GM23248 (cell line): Measurements from ENCODE around the gene MGAT5. TPM values are rescaled to one million over a fixed set of nuclear protein-coding genes. Genes with fewer than 3 reads are reported as not detected.

Experiments
- DNase-seq: peaks from one replicate; pipeline ENCODE4 v3.0.0-alpha.2; 2015
- H2AFZ ChIP-seq: fragments of 200-600 bp; sonication (generic); 2 replicates; pipeline ENCODE4 v1.6.1; 2016; ENCODE audit warnings: antibody characterized with exemption
- H3F3A ChIP-seq: fragments of 200-600 bp; sonication (generic); 2 replicates; pipeline ENCODE4 v1.6.1; 2016; ENCODE audit warnings: mild to moderate bottlenecking, antibody characterized with exemption, mixed run types; ENCODE audit not compliant: insufficient read depth
- H3K27ac ChIP-seq: fragments of 200-600 bp; sonication (generic); 2 replicates; pipeline ENCODE4 v1.5.1; 2016; ENCODE audit warnings: mild to moderate bottlenecking
- H3K27me3 ChIP-seq: fragments of 200-600 bp; sonication (generic); replicated peaks from 2 replicates; pipeline ENCODE4 v1.6.1; 2016; ENCODE audit warnings: mild to moderate bottlenecking; ENCODE audit not compliant: insufficient read depth
- H3K36me3 ChIP-seq: fragments of 200-600 bp; sonication (generic); 2 replicates; pipeline ENCODE4 v1.6.1; 2016; ENCODE audit warnings: low read depth, mild to moderate bottlenecking
- H3K4me1 ChIP-seq: fragments of 200-600 bp; sonication (generic); 2 replicates; pipeline ENCODE4 v1.6.1; 2016; ENCODE audit warnings: mild to moderate bottlenecking; ENCODE audit not compliant: insufficient read depth
- H3K4me2 ChIP-seq: fragments of 200-600 bp; sonication (generic); one replicate; pipeline ENCODE4 v1.6.1; 2016; ENCODE audit warnings: mild to moderate bottlenecking; ENCODE audit not compliant: unreplicated experiment
- H3K4me3 ChIP-seq: fragments of 200-600 bp; sonication (generic); 2 replicates; pipeline ENCODE4 v1.5.1; 2016; ENCODE audit warnings: mild to moderate bottlenecking
- H3K79me2 ChIP-seq: fragments of 200-600 bp; sonication (generic); 2 replicates; pipeline ENCODE4 v1.6.1; 2016; ENCODE audit warnings: mild to moderate bottlenecking; ENCODE audit not compliant: insufficient read depth
- H3K9ac ChIP-seq: fragments of 200-600 bp; sonication (generic); 2 replicates; pipeline ENCODE4 v1.6.1; 2016; ENCODE audit warnings: mild to moderate bottlenecking
- H3K9me2 ChIP-seq: fragments of 200-600 bp; sonication (generic); 2 replicates; pipeline ENCODE4 v1.6.1; 2016; ENCODE audit warnings: mixed run types, mild to moderate bottlenecking, moderate library complexity; ENCODE audit not compliant: insufficient read depth
- H3K9me3 ChIP-seq: fragments of 200-600 bp; sonication (generic); one replicate; pipeline ENCODE4 v1.6.1; 2017; ENCODE audit warnings: low read depth
- H4K20me1 ChIP-seq: fragments of 200-600 bp; sonication (generic); 2 replicates; pipeline ENCODE4 v1.6.0; 2016; ENCODE audit not compliant: insufficient read depth
- EZH2 ChIP-seq: fragments of 200-600 bp; sonication (generic); IDR thresholded peaks from 2 replicates; pipeline ENCODE4 v1.6.1; 2018; ENCODE audit warnings: antibody characterized with exemption, mild to moderate bottlenecking; ENCODE audit not compliant: insufficient read depth, poor library complexity, severe bottlenecking
- EZH2phosphoT487 ChIP-seq: fragments of 200-600 bp; sonication (generic); IDR thresholded peaks from 2 replicates; pipeline ENCODE4 v1.6.1; 2018; ENCODE audit warnings: antibody characterized with exemption, moderate library complexity, mild to moderate bottlenecking, low read depth; ENCODE audit not compliant: insufficient read depth
- WGBS, 2 experiments: methylation state at CpG; one replicate each; pipeline ENCODE4 v1.1.6; 2015 to 2017; ENCODE audit warnings: low lambda C conversion rate in 2 of 2, low coverage in 1 of 2; ENCODE audit errors: missing lambda C conversion rate in 2 of 2; 5-methylcytosine and 5-hydroxymethylcytosine counted together
- in situ Hi-C: fragments of 300-500 bp; cut with MboI; formaldehyde crosslinking; loops from 2 replicates; pipeline ENCODE4 v1.15.0; 2020
- polyA plus RNA-seq: library from polyadenylated mRNA; unstranded; fragments of >200 nt; fragmentation: Nextera tagmentation; extraction: Ambion mirVana; gene quantifications from 2 replicates; pipeline ENCODE4 v1.2.1, GENCODE V29; 2016
- total RNA-seq: library from RNA; depleted of rRNA; stranded (reverse); fragments of >200 nt; shearing (Covaris generic); gene quantifications from 2 replicates; pipeline ENCODE4 v1.2.3, GENCODE V29; 2014

The MGAT5 gene
- total and polyA plus RNA-seq, 2 experiments from 2014 or later: 1.8 to 15.9 TPM

- H3K79me2 ChIP-seq: no peaks in the 10 kb centered on the region
- no peaks in the 10 kb centered on the region for H3K27me3 ChIP-seq
- H3K9me2 ChIP-seq: no peaks in the 10 kb centered on the region
- H3K9ac ChIP-seq: peak overlapping the region; percentile 30; the same call in 1 of the 2 replicates
- peaks cover 14% of the 10 kb centered on the region for H3K4me1 ChIP-seq
- 22 to 23% methylated on average over 8 of the region's 8 CpGs for WGBS, 2 experiments
- peak overlapping the region; percentile 66 for H3K4me2 ChIP-seq
- H3K36me3 ChIP-seq: no peaks in the 10 kb centered on the region
- H4K20me1 ChIP-seq: no peaks in the 10 kb centered on the region
- TF ChIP-seq EZH2phosphoT487: no peak
- no peak for TF ChIP-seq EZH2
- H3K4me3 ChIP-seq: peak overlapping the region; percentile 47
- in situ Hi-C loops: no loop called here
- H3K27ac ChIP-seq: peak overlapping the region; percentile 50
- peak; percentile 64 for DNase-seq
- no peaks in the 10 kb centered on the region for H3K9me3 ChIP-seq
- H3F3A ChIP-seq: peaks cover 19% of the 10 kb centered on the region
- H2AFZ ChIP-seq: no peak overlapping the region
These were observed 47.4 kb downstream of the MGAT5 start for GRCh38 chr2:134301099-134301927.

GRCh38 chr2:134301928-134302260 lies 48.0 kb downstream of the MGAT5 start:
- H3K27me3 ChIP-seq: no peaks in the 10 kb centered on the region
- no peak for TF ChIP-seq EZH2
- no peak for TF ChIP-seq EZH2phosphoT487
- H3K9me2 ChIP-seq: no peaks in the 10 kb centered on the region
- in situ Hi-C loops: no loop called here
- no peaks in the 10 kb centered on the region for H3K9me3 ChIP-seq
- H3F3A ChIP-seq: peaks cover 19% of the 10 kb centered on the region
- no peaks in the 10 kb centered on the region for H4K20me1 ChIP-seq
- no peak for DNase-seq
- peak overlapping the region; percentile 50; the same call in 1 of the 2 replicates for H3K27ac ChIP-seq
- peak overlapping the region; percentile 66 for H3K4me2 ChIP-seq
- 0 out of 2 replicates have a peak overlapping the region, but pooled peaks have one; percentile 30 for H3K9ac ChIP-seq
- H2AFZ ChIP-seq: no peak overlapping the region
- peaks cover 14% of the 10 kb centered on the region for H3K4me1 ChIP-seq
- H3K36me3 ChIP-seq: no peaks in the 10 kb centered on the region
- H3K4me3 ChIP-seq: peak overlapping the region; percentile 47; the same call in 1 of the 2 replicates
- 55% methylated on average over 2 of the region's 2 CpGs for WGBS, 2 experiments
- H3K79me2 ChIP-seq: no peaks in the 10 kb centered on the region

DNA sequence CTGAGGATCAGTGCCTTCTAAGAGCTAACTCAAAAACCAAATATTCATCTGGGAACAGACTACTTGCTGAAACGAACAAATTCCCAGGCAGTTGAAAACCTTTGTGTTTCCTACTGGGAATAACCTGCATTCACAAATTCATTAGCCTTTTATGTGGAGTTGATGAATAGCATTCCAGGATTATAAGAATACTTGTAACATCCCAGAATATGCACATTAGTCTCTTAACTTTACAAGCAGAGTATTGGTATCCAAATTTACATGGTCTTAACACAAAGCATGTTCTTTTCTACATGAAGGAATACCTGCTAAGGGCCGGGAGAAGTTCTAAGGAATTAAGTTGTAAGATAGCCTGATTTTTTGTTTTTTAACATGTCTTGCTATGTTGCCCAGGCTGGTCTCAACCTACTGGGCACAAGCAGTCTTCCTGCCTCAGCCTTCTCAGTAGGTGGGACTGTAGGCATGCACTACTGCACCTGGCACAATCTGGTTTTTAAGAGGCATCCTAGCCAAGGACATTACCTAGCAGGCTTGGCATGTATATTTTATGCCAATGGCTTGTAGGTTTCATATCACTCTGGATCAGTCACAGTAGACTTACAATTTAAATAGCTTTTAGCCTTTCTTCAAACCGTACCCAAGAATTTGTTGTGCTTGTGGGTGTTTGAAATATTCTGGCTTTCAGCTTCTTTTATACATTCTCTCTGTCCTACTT lies 50.7 kb downstream of the MGAT5 start:
- in situ Hi-C loops: no loop called here
- WGBS, 2 experiments: 51 to 57% methylated on average over 3 of the region's 3 CpGs
- Histone ChIP-seq H2AFZ (no peak overlapping the region), H3K9me3 (no peaks in the 10 kb centered on the region), H3K79me2 (no peaks in the 10 kb centered on the region; the same call in 1 of the 2 replicates), H3K4me2 (no peak overlapping the region), H3K9ac (no peak overlapping the region), H3K27me3 (no peaks in the 10 kb centered on the region), H3K4me1 (peaks cover 14% of the 10 kb centered on the region), H4K20me1 (no peaks in the 10 kb centered on the region), H3K36me3 (no peaks in the 10 kb centered on the region), H3F3A (peaks cover 19% of the 10 kb centered on the region), H3K27ac (no peak overlapping the region), H3K4me3 (no peak overlapping the region), H3K9me2 (no peaks in the 10 kb centered on the region)
- TF ChIP-seq EZH2 (no peak), EZH2phosphoT487 (no peak)
- no peak for DNase-seq

DNA sequence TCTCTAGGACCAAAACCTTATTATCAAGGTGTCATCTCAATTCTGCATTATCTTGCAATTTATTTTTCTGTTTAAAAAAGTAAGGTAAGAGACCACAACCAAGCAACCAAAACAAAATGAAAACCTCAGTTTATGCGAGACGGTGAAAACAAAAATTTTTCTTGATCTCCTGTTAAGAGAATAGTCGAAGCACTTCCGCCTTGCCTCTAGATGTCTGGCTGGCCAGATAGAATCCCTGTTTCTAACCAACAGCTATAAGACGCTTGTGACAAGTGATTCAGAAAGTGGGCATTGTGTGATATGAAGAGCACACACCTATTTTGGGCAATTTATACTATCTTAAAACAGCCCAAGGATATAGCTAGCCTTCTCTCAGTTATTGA lies 51.2 kb downstream of the MGAT5 start:
- no peak overlapping the region for H3K4me3 ChIP-seq
- 95 to 96% methylated on average over 5 of the region's 5 CpGs for WGBS, 2 experiments

More for the DNA sequence above, 51.2 kb downstream of the MGAT5 start:
- Histone ChIP-seq H3K4me2 (no peak overlapping the region), H2AFZ (no peak overlapping the region), H3K9ac (no peak overlapping the region), H3F3A (peaks cover 19% of the 10 kb centered on the region), H3K79me2 (no peaks in the 10 kb centered on the region; the same call in 1 of the 2 replicates), H3K27ac (no peak overlapping the region), H3K4me1 (peaks cover 14% of the 10 kb centered on the region), H3K27me3 (no peaks in the 10 kb centered on the region), H3K36me3 (no peaks in the 10 kb centered on the region), H4K20me1 (no peaks in the 10 kb centered on the region), H3K9me2 (no peaks in the 10 kb centered on the region), H3K9me3 (no peaks in the 10 kb centered on the region)
- TF ChIP-seq EZH2: no peak
- no peak for TF ChIP-seq EZH2phosphoT487
- DNase-seq: no peak
- in situ Hi-C loops: no loop called here
